Peyer's patch (tissue), 4 donors: ENCODE data around the gene PAK4. TPM values are rescaled to one million over a fixed set of nuclear protein-coding genes. Genes with fewer than 3 reads are reported as not detected.

Source experiments
- DNase-seq, 3 donors: peaks; one replicate each; pipeline ENCODE4 v3.0.0-alpha.2; 2017 to 2019
- H3K27ac ChIP-seq, 4 donors: fragments of 200-600 bp; sonication (generic); one replicate each; pipeline ENCODE4 v1.5.1; 2016 to 2019
- H3K27me3 ChIP-seq, 2 donors: fragments of 200-600 bp; sonication (generic); one replicate each; pipeline ENCODE4 v1.5.1; 2019
- H3K36me3 ChIP-seq, 3 donors: fragments of 200-600 bp; sonication (generic); one replicate each; pipeline ENCODE4 v1.5.1; 2016 to 2019
- H3K4me1 ChIP-seq, 4 donors: fragments of 200-600 bp; sonication (generic); one replicate each; pipeline ENCODE4 v1.5.1; 2016 to 2019
- H3K4me3 ChIP-seq, 4 donors: fragments of 200-600 bp; sonication (generic); 1 replicate in 3 of 4; 2 replicates in 1 of 4; pipeline ENCODE4 v1.5.1; 2016 to 2019; ENCODE audit warnings: mild to moderate bottlenecking in 1 of 4
- H3K9me3 ChIP-seq, 4 donors: fragments of 200-600 bp; sonication (generic); one replicate each; pipeline ENCODE4 v1.5.1; 2016 to 2019; ENCODE audit warnings: mild to moderate bottlenecking in 1 of 4
- CTCF ChIP-seq, 6 experiments: fragments of 450-650 bp in 4 of 6; fragments of 200-600 bp in 2 of 6; sonication (generic) in 1 of 6; IDR thresholded peaks; one replicate each; pipeline ENCODE4 v1.5.1; 2017 to 2019; ENCODE audit warnings: antibody characterized with exemption in 6 of 6, mild to moderate bottlenecking in 3 of 6, moderate library complexity in 1 of 6
- POLR2A ChIP-seq, 2 donors: fragments of 450-650 bp; IDR thresholded peaks; one replicate each; pipeline ENCODE4 v1.5.1; 2017; ENCODE audit warnings: antibody characterized with exemption in 2 of 2, mild to moderate bottlenecking in 2 of 2, moderate library complexity in 2 of 2
- total RNA-seq, 4 donors: library from RNA; depleted of rRNA; stranded (reverse); fragments of >200 nt; gene quantifications; one replicate each; pipeline ENCODE4 v1.1.0, GENCODE V29; 2016

Gene PAK4
- total RNA-seq, 4 donors from 2014 or later = 24.8 to 73.0 (median 45.7) TPM

GRCh38 chr19:39155114-39155700 lies 29.6 kb downstream of the PAK4 start:
- no peak for TF ChIP-seq POLR2A (IDR thresholded peaks at IDR 0.05)
- no peaks in the 10 kb centered on the region for H3K27me3 ChIP-seq
- no peaks in the 10 kb centered on the region for H3K36me3 ChIP-seq
- peaks cover 0 to 48% (median 0%) of the 10 kb centered on the region in 4 donors for H3K4me1 ChIP-seq
- DNase-seq = no peak
- H3K4me3 ChIP-seq = no peak overlapping the region
- no peaks in the 10 kb centered on the region for H3K9me3 ChIP-seq
- H3K27ac ChIP-seq = no peak overlapping the region

- Histone ChIP-seq H3K27me3 (no peaks in the 10 kb centered on the region), H3K27ac (no peak overlapping the region), H3K9me3 (no peaks in the 10 kb centered on the region), H3K4me1 (peaks cover 0 to 48% (median 0%) of the 10 kb centered on the region in 4 donors), H3K4me3 (no peak overlapping the region), H3K36me3 (no peaks in the 10 kb centered on the region)
- no peak for DNase-seq
- TF ChIP-seq CTCF (IDR thresholded peaks at IDR 0.05) (no peak), POLR2A (IDR thresholded peaks at IDR 0.05) (no peak)
Measured at GRCh38 chr19:39155741-39156140, 30.2 kb downstream of the PAK4 start.

- no peaks in the 10 kb centered on the region for H3K27me3 ChIP-seq
- H3K27ac ChIP-seq = no peak overlapping the region
- no peak for TF ChIP-seq CTCF (IDR thresholded peaks at IDR 0.05)
- no peaks in the 10 kb centered on the region for H3K36me3 ChIP-seq
- peaks cover 0 to 48% (median 0%) of the 10 kb centered on the region in 4 donors for H3K4me1 ChIP-seq
- DNase-seq = no peak
- no peak overlapping the region for H3K4me3 ChIP-seq
- H3K9me3 ChIP-seq = no peaks in the 10 kb centered on the region
Measured at GRCh38 chr19:39156326-39157230, 31.0 kb downstream of the PAK4 start.

GRCh38 chr19:39157275-39157996 lies 31.9 kb downstream of the PAK4 start:
- H3K4me3 ChIP-seq = no peak overlapping the region
- H3K27me3 ChIP-seq = no peaks in the 10 kb centered on the region
- TF ChIP-seq CTCF (IDR thresholded peaks at IDR 0.05) = no peak
- no peak for TF ChIP-seq POLR2A (IDR thresholded peaks at IDR 0.05)
- DNase-seq = no peak
- H3K27ac ChIP-seq = no peak overlapping the region
- H3K36me3 ChIP-seq = no peaks in the 10 kb centered on the region
- H3K9me3 ChIP-seq = no peaks in the 10 kb centered on the region
- H3K4me1 ChIP-seq = peaks cover 0 to 48% (median 0%) of the 10 kb centered on the region in 4 donors

- H3K4me3 ChIP-seq = no peak overlapping the region
- no peak overlapping the region for H3K27ac ChIP-seq
- H3K27me3 ChIP-seq = no peaks in the 10 kb centered on the region
- no peaks in the 10 kb centered on the region for H3K36me3 ChIP-seq
- no peak for TF ChIP-seq POLR2A (IDR thresholded peaks at IDR 0.05)
- TF ChIP-seq CTCF (IDR thresholded peaks at IDR 0.05) = no peak
- no peaks in the 10 kb centered on the region for H3K9me3 ChIP-seq
- no peak for DNase-seq
- H3K4me1 ChIP-seq = peaks cover 0 to 48% (median 0%) of the 10 kb centered on the region in 4 donors
Measured at GRCh38 chr19:39157997-39158389, 32.4 kb downstream of the PAK4 start.
